Measurements from ENCODE around the gene SPDYA. TPM values are rescaled to one million over a fixed set of nuclear protein-coding genes. Genes with fewer than 3 reads are reported as not detected.

SPDYA gene
- total and polyA plus RNA-seq, 2 of the 13 experiments (the other 11 are each of a cell fraction or from before 2014, with no cell fraction given): 0.32 to 0.75 TPM

DNA sequence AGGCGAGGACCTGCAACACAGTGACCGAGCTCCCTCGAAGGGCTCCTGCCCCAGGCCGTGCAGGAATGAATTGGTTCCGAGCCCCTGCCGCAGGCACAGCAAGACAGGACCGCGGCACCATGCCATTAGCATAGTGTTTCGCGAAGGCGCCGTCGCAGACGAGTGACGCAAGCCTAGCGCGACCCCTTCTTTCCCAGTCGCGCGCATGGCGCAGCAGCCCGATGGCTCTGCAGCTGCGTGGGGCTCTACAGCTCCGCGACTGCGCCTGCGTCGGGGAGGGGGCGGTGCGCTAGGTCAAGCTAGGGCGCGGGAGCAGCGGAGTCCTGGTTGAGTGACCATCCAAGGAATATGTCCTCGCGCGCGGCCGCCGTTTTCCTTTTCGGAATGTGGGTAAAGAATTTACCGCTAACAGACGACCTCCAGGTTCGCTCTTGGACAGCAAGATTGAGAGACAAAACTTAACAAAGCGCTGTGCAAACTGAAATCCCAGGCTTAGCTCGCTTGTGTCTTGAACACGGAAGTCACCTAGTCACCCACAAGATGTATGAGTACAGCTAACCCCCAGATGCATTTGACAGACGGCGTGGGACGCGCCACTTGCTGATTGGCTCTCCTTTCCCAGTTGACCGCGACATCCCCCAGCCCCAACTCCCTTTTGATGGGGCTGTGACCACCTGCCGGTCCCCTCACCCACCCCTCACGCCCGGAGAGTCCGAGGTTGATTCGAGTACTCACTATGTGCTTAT, 59.7 kb downstream of the SPDYA start, which contains the start of gene TRMT61B (continued):
- TF ChIP-seq, protein P1, sequence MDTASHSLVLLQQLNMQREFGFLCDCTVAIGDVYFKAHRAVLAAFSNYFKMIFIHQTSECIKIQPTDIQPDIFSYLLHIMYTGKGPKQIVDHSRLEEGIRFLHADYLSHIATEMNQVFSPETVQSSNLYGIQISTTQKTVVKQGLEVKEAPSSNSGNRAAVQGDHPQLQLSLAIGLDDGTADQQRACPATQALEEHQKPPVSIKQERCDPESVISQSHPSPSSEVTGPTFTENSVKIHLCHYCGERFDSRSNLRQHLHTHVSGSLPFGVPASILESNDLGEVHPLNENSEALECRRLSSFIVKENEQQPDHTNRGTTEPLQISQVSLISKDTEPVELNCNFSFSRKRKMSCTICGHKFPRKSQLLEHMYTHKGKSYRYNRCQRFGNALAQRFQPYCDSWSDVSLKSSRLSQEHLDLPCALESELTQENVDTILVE (CRISPR knock-in tag; IDR thresholded peaks at IDR 0.05): peak; percentile 89
- peak; percentile 91; the same call in 1 of the 2 replicates for TF ChIP-seq ZNF598 (CRISPR knock-in tag; IDR thresholded peaks at IDR 0.05; ENCODE audit: borderline replicate concordance)
- TF ChIP-seq, protein P2, sequence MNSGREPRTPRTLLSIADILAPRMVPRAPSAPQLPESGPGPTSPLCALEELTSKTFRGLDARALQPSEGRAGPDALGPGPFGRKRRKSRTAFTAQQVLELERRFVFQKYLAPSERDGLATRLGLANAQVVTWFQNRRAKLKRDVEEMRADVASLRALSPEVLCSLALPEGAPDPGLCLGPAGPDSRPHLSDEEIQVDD (CRISPR knock-in tag; IDR thresholded peaks at IDR 0.05; ENCODE audit: borderline replicate concordance): peak; percentile 86
- TF ChIP-seq, protein P3, sequence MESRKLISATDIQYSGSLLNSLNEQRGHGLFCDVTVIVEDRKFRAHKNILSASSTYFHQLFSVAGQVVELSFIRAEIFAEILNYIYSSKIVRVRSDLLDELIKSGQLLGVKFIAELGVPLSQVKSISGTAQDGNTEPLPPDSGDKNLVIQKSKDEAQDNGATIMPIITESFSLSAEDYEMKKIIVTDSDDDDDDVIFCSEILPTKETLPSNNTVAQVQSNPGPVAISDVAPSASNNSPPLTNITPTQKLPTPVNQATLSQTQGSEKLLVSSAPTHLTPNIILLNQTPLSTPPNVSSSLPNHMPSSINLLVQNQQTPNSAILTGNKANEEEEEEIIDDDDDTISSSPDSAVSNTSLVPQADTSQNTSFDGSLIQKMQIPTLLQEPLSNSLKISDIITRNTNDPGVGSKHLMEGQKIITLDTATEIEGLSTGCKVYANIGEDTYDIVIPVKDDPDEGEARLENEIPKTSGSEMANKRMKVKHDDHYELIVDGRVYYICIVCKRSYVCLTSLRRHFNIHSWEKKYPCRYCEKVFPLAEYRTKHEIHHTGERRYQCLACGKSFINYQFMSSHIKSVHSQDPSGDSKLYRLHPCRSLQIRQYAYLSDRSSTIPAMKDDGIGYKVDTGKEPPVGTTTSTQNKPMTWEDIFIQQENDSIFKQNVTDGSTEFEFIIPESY (CRISPR knock-in tag; IDR thresholded peaks at IDR 0.05): peak; percentile 81
- TF ChIP-seq HMGA1 (CRISPR knock-in tag; conservative IDR thresholded peaks at IDR 0.05): no peak
- peak; percentile 85 for TF ChIP-seq AGO1 (IDR thresholded peaks at IDR 0.05; ENCODE audit: low read depth, low read length, poor library complexity, severe bottlenecking)
- TF ChIP-seq ZNF607 (CRISPR knock-in tag; IDR thresholded peaks at IDR 0.05; ENCODE audit: borderline replicate concordance): peak; percentile 83
- no peak for TF ChIP-seq SNRNP70 (IDR thresholded peaks at IDR 0.05; ENCODE audit: low read depth, low read length)
- TF ChIP-seq, protein P4, sequence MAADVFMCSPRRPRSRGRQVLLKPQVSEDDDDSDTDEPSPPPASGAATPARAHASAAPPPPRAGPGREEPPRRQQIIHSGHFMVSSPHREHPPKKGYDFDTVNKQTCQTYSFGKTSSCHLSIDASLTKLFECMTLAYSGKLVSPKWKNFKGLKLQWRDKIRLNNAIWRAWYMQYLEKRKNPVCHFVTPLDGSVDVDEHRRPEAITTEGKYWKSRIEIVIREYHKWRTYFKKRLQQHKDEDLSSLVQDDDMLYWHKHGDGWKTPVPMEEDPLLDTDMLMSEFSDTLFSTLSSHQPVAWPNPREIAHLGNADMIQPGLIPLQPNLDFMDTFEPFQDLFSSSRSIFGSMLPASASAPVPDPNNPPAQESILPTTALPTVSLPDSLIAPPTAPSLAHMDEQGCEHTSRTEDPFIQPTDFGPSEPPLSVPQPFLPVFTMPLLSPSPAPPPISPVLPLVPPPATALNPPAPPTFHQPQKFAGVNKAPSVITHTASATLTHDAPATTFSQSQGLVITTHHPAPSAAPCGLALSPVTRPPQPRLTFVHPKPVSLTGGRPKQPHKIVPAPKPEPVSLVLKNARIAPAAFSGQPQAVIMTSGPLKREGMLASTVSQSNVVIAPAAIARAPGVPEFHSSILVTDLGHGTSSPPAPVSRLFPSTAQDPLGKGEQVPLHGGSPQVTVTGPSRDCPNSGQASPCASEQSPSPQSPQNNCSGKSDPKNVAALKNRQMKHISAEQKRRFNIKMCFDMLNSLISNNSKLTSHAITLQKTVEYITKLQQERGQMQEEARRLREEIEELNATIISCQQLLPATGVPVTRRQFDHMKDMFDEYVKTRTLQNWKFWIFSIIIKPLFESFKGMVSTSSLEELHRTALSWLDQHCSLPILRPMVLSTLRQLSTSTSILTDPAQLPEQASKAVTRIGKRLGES (CRISPR knock-in tag; IDR thresholded peaks at IDR 0.05; ENCODE audit: borderline replicate concordance): no peak
- TF ChIP-seq, protein P5, sequence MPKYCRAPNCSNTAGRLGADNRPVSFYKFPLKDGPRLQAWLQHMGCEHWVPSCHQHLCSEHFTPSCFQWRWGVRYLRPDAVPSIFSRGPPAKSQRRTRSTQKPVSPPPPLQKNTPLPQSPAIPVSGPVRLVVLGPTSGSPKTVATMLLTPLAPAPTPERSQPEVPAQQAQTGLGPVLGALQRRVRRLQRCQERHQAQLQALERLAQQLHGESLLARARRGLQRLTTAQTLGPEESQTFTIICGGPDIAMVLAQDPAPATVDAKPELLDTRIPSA (CRISPR knock-in tag; IDR thresholded peaks at IDR 0.05; ENCODE audit: borderline replicate concordance): no peak; the same call in 1 of the 2 replicates
- peak; percentile 98 for TF ChIP-seq ZMAT3 (CRISPR knock-in tag; conservative IDR thresholded peaks at IDR 0.05)
- peak; percentile 100 for TF ChIP-seq SAP130 (CRISPR knock-in tag; IDR thresholded peaks at IDR 0.05; ENCODE audit: low read depth)
- TF ChIP-seq, protein P6, sequence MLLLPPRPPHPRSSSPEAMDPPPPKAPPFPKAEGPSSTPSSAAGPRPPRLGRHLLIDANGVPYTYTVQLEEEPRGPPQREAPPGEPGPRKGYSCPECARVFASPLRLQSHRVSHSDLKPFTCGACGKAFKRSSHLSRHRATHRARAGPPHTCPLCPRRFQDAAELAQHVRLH (CRISPR knock-in tag; IDR thresholded peaks at IDR 0.05; ENCODE audit: borderline replicate concordance, low read depth): peak; percentile 95; the same call in 1 of the 2 replicates
- TF ChIP-seq KDM5B (CRISPR knock-in tag; IDR thresholded peaks at IDR 0.05; ENCODE audit: borderline replicate concordance): peak; percentile 96; the same call in 1 of the 2 replicates
- TF ChIP-seq ISL2 (CRISPR knock-in tag; IDR thresholded peaks at IDR 0.05): peak; percentile 90
- TF ChIP-seq, protein P7, sequence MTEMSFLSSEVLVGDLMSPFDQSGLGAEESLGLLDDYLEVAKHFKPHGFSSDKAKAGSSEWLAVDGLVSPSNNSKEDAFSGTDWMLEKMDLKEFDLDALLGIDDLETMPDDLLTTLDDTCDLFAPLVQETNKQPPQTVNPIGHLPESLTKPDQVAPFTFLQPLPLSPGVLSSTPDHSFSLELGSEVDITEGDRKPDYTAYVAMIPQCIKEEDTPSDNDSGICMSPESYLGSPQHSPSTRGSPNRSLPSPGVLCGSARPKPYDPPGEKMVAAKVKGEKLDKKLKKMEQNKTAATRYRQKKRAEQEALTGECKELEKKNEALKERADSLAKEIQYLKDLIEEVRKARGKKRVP (CRISPR knock-in tag; IDR thresholded peaks at IDR 0.05): peak in 1 of 2 experiments; percentile 84; a peak in 2 of 4 replicates
- TF ChIP-seq, protein P8, sequence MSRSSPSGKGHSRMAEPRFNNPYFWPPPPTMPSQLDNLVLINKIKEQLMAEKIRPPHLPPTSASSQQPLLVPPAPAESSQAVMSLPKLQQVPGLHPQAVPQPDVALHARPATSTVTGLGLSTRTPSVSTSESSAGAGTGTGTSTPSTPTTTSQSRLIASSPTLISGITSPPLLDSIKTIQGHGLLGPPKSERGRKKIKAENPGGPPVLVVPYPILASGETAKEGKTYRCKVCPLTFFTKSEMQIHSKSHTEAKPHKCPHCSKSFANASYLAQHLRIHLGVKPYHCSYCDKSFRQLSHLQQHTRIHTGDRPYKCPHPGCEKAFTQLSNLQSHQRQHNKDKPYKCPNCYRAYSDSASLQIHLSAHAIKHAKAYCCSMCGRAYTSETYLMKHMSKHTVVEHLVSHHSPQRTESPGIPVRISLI (CRISPR knock-in tag; IDR thresholded peaks at IDR 0.05; ENCODE audit: borderline replicate concordance): peak; percentile 77; the same call in 1 of the 2 replicates

All from HepG2 (cell line).